GM21737 (cell line): Measurements from ENCODE around the gene MACC1.
"Not testable (repeated sequence)": the region's sequence is repeated elsewhere in the genome, so short reads cannot be mapped to it uniquely, and the experiment has no call there.

Source experiments
- ATAC-seq: cut with Tn5 transposase; IDR thresholded peaks from one replicate; pipeline ENCODE4 v1.9.1; 2021; ENCODE audit warnings: mild to moderate bottlenecking, moderate library complexity; ENCODE audit not compliant: unreplicated experiment

The MACC1 gene

DNA sequence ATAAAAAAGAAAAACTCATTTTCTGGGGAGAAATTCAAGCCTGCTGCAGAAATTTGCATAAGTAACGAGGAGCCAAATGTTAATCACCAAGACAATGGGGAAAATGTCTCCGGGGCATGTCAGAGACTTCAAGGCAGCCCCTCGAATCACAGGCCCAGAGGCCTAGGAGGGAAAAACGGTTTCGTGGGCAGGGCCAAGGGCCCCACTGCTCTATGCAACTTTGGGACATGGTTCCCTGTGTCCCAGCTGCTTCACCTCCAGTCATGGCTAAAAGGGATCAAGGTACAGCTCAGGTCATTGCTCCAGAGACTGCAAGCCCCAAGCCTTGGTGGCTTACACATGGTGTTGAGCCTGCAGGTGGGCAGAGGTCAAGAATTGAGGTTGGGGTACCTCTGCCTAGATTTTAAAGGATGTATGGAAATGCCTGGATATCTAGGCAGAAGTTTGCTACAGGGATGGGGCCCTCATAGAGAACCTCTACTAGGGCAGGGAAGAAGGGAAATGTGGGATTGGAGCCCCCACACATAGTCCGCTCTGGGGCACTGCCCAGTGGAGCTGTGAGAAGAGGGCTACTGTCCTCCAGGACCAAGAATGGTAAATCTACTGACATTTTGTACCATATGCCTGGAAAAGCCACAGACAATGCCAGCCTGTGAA lies 8.4 kb downstream of the MACC1 start:
- ATAC-seq, result no peak

DNA sequence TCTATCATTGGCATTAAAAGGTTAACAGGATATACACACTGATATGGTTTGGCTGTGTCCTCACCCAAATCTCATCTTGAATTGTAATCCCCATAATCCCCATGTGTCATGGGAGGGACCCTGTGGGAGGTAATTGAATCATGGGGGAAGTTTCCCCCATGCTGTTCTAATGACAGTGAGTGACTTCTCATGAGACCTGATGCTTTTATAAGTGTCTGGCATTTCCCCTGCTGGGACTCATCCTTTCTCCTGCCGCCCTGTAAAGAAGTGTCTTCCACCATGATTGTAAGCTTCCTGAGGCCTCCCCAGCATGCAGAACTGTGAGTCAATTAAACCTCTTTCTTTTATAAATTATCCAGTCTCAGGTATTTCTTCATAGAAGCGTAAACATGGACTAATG lies 9.4 kb downstream of the MACC1 start:
- not testable (repeated sequence) for ATAC-seq

GRCh38 chr7:20206104-20206896 lies 10.9 kb downstream of the MACC1 start:
- no peak for ATAC-seq

DNA sequence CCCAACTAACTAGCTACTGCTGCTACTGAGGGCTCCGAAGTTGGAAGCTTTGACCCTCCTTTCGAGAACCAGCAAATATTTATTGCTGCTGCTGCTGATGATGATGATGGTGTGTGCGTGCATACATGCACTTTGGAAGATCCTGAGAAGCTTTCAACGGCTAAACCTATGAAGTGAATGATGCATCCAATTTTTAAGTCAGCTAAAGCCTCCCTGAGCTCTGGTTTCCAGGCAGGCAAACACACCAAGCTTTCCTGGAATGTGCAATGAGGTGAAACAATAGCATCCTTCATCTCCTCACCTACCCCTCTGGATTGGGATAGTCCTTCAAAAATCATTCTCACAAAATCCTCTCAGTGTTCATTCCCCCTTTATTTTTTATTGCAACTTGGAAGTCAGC lies 13.9 kb downstream of the MACC1 start:
- no peak for ATAC-seq

DNA sequence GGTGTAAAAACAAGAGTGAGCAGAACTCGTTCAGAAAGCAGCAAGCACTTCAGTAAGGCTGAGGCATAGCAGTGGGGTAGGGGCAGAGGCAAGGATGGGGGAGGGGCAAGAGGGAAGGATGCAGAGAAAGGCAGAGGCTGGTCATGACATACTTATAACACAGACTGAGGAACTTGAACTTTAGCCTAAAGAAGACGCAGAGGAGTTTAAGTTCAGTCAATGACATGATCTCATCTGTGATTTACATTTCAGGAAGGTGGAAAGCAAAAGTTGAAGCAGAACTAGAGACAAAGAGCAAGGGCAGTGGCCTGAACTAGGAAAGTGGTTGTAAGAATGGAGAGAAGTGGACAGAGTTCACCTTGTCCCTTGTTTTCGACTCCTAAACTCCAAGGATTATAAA lies 15.8 kb downstream of the MACC1 start:
- no peak for ATAC-seq

- ATAC-seq, result no peak
These were observed 16.2 kb downstream of the MACC1 start for GRCh38 chr7:20200971-20201370.

GRCh38 chr7:20200361-20200760 lies 16.8 kb downstream of the MACC1 start:
- no peak for ATAC-seq

- peak; percentile 86 for ATAC-seq
These were observed 18.0 kb downstream of the MACC1 start for GRCh38 chr7:20199015-20199737.

- ATAC-seq, result no peak
These were observed 18.9 kb downstream of the MACC1 start for GRCh38 chr7:20198260-20198659.

DNA sequence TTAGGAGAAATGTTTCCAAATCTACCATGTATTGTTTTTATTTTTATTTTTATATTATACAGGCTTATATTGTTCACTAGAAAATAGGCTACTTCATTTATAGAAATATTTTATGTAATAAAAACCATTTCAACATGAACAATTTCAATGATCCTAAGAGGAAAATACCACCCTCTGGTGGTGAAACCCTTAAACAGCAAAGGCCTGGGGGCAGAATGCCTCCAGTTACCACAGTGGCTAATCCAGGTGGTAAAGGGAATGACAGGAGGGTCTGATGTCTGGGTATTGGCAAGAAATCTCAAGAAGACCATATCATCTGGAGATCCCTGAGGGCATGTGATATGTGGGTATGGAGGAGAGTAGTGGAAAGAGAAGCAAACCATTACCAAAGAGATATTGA lies 19.3 kb downstream of the MACC1 start:
- no peak for ATAC-seq

- no peak for ATAC-seq
These were observed 19.9 kb downstream of the MACC1 start for GRCh38 chr7:20197125-20197748.

GRCh38 chr7:20194343-20194995 lies 22.7 kb downstream of the MACC1 start:
- ATAC-seq, result no peak

DNA sequence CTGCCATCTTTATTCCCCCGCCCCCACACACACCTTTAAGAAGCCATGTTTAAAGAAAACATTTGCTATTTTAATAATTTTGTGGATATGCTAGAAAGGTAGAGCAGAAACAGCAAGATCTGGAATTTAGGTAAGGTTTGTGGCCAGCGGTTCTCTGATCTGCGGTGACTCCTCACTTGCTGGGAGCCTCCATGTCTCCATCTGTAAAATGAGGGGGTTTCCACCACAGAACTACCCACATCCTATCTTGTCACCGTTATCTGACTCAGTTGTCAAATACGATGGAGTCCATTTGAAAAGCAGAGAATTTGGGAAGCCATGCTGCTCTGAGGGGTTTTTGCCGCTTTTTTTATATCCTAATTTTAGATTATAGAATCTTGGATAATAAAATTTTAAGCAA lies 23.3 kb downstream of the MACC1 start:
- no peak for ATAC-seq

- peak; percentile 68 for ATAC-seq
These were observed 23.9 kb downstream of the MACC1 start for GRCh38 chr7:20193242-20193777.

DNA sequence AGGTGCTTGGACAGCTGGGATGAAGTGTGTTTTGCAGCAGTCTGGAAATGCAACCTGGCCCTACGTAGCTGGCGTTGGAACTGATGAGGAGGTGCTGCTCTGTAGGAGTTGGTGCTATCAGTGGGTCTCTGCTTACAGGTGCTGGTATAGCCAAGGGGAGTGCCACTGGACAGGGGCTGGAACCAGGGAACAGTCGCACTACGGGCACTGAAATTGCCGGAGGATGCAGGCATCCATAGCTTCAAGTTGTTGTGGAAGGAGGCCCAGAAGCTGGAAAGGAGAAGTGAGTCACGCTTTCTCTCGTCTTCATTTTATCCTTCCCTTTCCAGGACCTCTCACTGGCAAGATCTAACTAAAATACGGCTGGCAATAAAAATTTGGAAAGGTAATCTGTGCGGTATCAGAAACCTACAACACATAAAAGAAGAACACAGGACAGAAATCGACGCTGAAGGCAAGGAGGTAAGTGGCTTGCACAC lies 25.8 kb downstream of the MACC1 start:
- no peak for ATAC-seq

DNA sequence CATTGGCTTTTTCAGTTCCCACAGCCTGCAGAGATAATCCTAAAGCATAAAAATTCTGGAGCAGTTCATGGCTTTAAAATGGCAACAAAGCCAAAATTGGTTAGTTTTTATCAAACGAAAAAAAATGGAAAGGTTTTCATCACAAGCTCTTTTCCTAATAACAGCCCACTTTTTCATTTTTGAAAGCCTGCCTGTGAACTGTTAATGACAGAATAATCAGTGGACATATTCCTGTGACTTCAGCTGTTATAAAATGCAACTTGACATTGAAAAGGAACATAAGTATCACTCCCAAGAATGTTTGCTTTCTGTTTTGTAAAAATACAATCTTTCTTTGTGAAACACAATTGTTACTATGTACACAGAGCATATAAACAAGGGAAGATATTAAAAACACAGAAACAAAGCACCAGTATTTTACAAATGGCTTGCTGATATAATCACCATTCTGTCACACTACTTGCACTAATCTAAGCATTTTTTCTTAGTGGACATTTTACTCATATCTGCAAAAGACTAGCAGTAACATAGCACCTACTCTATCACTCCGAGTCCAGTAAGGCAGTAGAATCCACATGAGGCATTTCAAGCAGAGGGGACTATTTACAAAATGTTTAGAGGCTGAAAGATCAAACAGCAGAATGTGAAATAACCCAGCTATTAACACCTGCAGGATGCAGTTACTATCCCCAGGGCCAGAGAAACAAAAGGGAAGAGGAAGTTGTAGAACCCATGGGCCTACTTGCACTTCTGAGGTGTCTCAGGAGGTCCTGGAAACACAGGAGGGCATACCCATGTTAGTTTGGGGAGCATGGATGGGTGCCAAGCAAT lies 26.4 kb downstream of the MACC1 start:
- peak; percentile 41 for ATAC-seq

GRCh38 chr7:20189852-20190251 lies 27.3 kb downstream of the MACC1 start:
- ATAC-seq, result no peak

DNA sequence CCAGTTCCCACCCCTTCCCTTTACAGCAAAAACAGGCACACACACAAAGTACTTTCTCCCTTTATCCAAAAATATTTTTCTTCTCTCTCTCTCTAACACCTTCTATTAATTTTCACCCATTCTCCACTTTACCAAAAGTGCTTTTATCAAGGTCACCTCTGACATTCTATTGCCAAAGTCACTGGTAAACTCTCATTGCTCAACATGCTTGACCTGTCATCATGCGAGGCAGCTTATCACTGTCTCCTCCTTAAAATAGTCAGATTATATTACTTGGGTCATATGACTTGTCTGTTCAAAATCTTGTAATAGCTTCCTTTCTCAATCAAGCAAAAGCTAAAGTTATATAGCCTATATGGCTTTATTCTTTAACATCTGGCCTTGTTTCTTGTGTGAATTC lies 28.6 kb downstream of the MACC1 start:
- no peak for ATAC-seq

GRCh38 chr7:20187850-20188249 lies 29.3 kb downstream of the MACC1 start:
- ATAC-seq, result not testable (repeated sequence)

- no peak for ATAC-seq
These were observed 31.2 kb downstream of the MACC1 start for GRCh38 chr7:20185988-20186387.
